ENCODE results near the gene IRF2BPL. TPM values are rescaled to one million over a fixed set of nuclear protein-coding genes. Genes with fewer than 3 reads are reported as not detected.
A peak's percentile ranks its signal among the peaks of the same experiment; 100 is the strongest.

Gene IRF2BPL
- total and polyA plus RNA-seq, 7 donors = 3.8 to 26.3 (median 9.7) TPM

- no peaks in the 10 kb centered on the region for H3K27me3 ChIP-seq (ENCODE audit: insufficient read depth in 3 of 3, low read length in 2 of 3)
- ATAC-seq = no peak
- DNase-seq = no peak
- H3K9me3 ChIP-seq = no peaks in the 10 kb centered on the region
- 71 to 79% (median 75%) methylated on average over 6 of the region's 6 CpGs for WGBS, 3 donors
- TF ChIP-seq CTCF (IDR thresholded peaks at IDR 0.05) = no peak
- H3K27ac ChIP-seq = no peak overlapping the region
- H3K36me3 ChIP-seq (ENCODE audit: insufficient read depth in 1 of 2, low read depth in 1 of 2) = no peaks in the 10 kb centered on the region
- H3K4me1 ChIP-seq = no peaks in the 10 kb centered on the region
- intact Hi-C loops (cut with DNase I) = no loop called here
- H3K4me3 ChIP-seq = no peak overlapping the region
Measured at GRCh38 chr14:76984787-76985375, 43.6 kb downstream of the IRF2BPL start.

- DNase-seq = no peak
- H3K36me3 ChIP-seq (ENCODE audit: insufficient read depth in 1 of 2, low read depth in 1 of 2) = no peaks in the 10 kb centered on the region
- no peak overlapping the region for H3K27ac ChIP-seq
- no peaks in the 10 kb centered on the region for H3K4me1 ChIP-seq
- H3K4me3 ChIP-seq = no peak overlapping the region
- TF ChIP-seq CTCF (IDR thresholded peaks at IDR 0.05) = no peak
- ATAC-seq = no peak
- intact Hi-C loops (cut with DNase I) = no loop called here
- 80 to 85% (median 84%) methylated on average over 4 of the region's 4 CpGs for WGBS, 3 donors
- no peaks in the 10 kb centered on the region for H3K27me3 ChIP-seq (ENCODE audit: insufficient read depth in 3 of 3, low read length in 2 of 3)
- H3K9me3 ChIP-seq = no peaks in the 10 kb centered on the region
Measured at GRCh38 chr14:76984297-76984696, 44.2 kb downstream of the IRF2BPL start.

GRCh38 chr14:76981670-76982069 lies 46.8 kb downstream of the IRF2BPL start:
- ATAC-seq (no peak), DNase-seq (no peak)
- no peak for TF ChIP-seq CTCF (IDR thresholded peaks at IDR 0.05)
- peaks cover under 1% of the 10 kb centered on the region for H3K4me1 ChIP-seq
- no peak overlapping the region for H3K27ac ChIP-seq
- 100% methylated on average over 1 of the region's 1 CpG for WGBS, 3 donors
- intact Hi-C loops (cut with DNase I) = no loop called here
- no peaks in the 10 kb centered on the region for H3K36me3 ChIP-seq (ENCODE audit: insufficient read depth in 1 of 2, low read depth in 1 of 2)
- H3K27me3 ChIP-seq (ENCODE audit: insufficient read depth in 3 of 3, low read length in 2 of 3) = no peaks in the 10 kb centered on the region
- no peaks in the 10 kb centered on the region for H3K9me3 ChIP-seq
- no peak overlapping the region for H3K4me3 ChIP-seq

GRCh38 chr14:76977793-76978720 lies 50.5 kb downstream of the IRF2BPL start:
- no peaks in the 10 kb centered on the region for H3K36me3 ChIP-seq (ENCODE audit: insufficient read depth in 1 of 2, low read depth in 1 of 2)
- H3K27me3 ChIP-seq (ENCODE audit: insufficient read depth in 3 of 3, low read length in 2 of 3) = no peaks in the 10 kb centered on the region
- peaks cover 6% of the 10 kb centered on the region for H3K4me1 ChIP-seq
- intact Hi-C loops (cut with DNase I) = no loop called here
- 62 to 76% (median 74%) methylated on average over 15 of the region's 15 CpGs for WGBS, 3 donors
- ATAC-seq (peak in 3 of 4 donors; percentile 36 to 42 (median 40)), DNase-seq (peak; percentile 47 to 69)
- no peak for TF ChIP-seq CTCF (IDR thresholded peaks at IDR 0.05)
- no peaks in the 10 kb centered on the region for H3K9me3 ChIP-seq
- no peak overlapping the region for H3K4me3 ChIP-seq
- no peak overlapping the region for H3K27ac ChIP-seq
